Subcutaneous adipose tissue (tissue), 4 donors: ENCODE results near the gene DCP2. TPM values are rescaled to one million over a fixed set of nuclear protein-coding genes. Genes with fewer than 3 reads are reported as not detected.

ENCODE experiments used
- total RNA-seq, 4 donors: library from RNA; depleted of rRNA; stranded (reverse); fragments of >200 nt; gene quantifications; one replicate each; pipeline ENCODE4 v1.1.0, GENCODE V29; 2016
- TF ChIP-seq, protein P1 (sequence below): fragments of 450-650 bp; IDR thresholded peaks from one replicate; pipeline ENCODE4 v1.5.1; 2016; ENCODE audit warnings: low read depth, mild to moderate bottlenecking, control low read depth, antibody characterized with exemption, moderate library complexity

DCP2 gene
- total RNA-seq, 4 donors from 2014 or later: 36.2 to 55.9 (median 36.7) TPM

DNA sequence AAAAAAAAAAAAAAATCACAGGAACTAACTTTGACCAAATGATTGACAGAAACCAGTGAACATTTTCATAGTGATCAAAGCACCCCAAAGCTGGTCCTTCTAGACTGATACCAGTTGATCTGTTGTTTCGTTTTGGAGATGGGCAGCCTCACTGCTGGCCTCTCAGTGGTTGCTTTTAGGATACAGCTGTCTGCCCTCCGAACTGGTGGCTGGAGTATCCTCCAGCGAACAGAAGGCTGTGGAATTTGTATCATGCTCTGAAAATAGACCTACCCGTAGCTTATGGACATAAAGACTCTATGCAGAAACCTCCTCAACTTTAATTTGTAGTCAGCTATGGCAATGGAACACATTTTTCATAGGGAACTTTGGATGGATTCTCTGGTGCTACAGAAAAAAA is 49.0 kb downstream of the DCP2 start:
- TF ChIP-seq, protein P1, sequence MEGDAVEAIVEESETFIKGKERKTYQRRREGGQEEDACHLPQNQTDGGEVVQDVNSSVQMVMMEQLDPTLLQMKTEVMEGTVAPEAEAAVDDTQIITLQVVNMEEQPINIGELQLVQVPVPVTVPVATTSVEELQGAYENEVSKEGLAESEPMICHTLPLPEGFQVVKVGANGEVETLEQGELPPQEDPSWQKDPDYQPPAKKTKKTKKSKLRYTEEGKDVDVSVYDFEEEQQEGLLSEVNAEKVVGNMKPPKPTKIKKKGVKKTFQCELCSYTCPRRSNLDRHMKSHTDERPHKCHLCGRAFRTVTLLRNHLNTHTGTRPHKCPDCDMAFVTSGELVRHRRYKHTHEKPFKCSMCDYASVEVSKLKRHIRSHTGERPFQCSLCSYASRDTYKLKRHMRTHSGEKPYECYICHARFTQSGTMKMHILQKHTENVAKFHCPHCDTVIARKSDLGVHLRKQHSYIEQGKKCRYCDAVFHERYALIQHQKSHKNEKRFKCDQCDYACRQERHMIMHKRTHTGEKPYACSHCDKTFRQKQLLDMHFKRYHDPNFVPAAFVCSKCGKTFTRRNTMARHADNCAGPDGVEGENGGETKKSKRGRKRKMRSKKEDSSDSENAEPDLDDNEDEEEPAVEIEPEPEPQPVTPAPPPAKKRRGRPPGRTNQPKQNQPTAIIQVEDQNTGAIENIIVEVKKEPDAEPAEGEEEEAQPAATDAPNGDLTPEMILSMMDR: no peak

DNA sequence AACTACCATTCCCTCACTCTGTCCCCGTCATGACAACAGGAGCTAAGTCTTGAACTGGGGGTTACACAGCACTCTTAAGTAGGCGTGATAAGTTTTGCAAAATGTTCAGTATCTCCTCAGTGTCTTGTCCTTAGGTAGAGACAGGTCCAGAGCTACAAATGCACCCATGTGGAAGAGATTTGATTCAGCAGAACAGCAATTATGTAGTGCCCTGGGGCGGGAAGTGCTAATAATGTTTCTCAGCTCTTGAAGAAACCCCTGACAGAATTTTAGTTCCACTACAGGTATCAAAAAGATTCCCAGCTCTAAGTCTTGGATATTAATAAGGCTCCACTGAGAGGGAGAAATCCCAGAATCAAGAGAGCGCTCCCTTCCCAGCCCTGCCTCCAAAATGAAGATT is 49.6 kb downstream of the DCP2 start:
- TF ChIP-seq, protein P1: no peak

DNA sequence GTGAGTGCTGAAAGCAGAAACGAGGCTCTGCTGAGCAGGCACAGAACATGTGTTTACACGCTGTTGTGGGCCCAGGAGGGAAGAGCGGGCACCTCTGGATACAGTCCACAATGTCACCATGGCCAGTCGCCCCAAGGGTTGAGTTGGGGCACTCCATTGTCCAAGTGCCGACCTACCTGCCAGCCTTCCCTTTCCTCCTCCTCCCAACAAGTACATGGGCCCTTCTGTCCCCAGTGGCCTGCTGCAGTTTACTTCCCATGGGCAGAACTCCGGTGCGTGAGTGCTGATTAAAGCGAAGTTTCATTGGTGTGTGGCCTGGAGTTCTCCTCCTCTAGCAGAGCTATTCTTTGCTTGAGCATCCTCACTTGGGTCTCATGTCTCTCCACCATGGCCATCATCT is 50.4 kb downstream of the DCP2 start:
- TF ChIP-seq, protein P1: no peak

DNA sequence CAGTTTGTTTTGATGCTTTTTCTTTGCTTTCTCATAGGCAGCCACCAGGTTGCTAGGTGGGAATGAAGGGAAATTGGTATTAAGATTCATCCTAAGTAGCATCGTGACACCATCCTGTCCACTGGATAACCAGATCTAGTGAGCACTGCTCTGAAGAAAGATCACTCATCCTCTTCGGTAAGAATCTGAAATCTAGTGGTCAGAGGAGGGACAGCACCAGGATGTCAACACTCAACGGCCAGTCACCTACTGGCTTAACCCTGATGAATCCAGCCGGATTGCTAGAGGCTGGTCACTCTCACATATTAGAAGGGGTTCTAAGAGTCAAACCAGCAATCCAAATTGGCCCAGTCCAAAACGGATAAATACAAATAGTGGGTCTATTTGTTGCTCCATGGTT is 50.8 kb downstream of the DCP2 start:
- TF ChIP-seq, protein P1: no peak

DNA sequence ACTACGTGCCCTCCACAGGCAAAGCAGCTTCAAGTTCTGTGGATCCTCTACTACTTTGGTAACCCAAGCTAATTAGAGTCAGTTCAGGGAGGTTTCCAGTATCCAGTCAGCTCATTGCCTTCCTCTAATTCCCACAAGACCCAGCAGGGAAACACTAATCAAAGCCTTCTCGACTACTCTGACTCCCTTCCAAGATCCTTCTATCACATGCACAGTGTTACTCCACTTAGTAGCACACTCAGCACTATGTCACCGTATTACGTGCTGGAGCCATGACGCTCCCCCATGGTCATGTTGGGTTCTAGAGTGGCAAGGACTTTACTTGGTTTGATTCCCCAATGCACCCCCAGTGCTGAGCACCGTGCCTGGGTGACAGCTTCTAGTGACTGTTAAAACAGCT is 53.0 kb downstream of the DCP2 start:
- TF ChIP-seq, protein P1: no peak

DNA sequence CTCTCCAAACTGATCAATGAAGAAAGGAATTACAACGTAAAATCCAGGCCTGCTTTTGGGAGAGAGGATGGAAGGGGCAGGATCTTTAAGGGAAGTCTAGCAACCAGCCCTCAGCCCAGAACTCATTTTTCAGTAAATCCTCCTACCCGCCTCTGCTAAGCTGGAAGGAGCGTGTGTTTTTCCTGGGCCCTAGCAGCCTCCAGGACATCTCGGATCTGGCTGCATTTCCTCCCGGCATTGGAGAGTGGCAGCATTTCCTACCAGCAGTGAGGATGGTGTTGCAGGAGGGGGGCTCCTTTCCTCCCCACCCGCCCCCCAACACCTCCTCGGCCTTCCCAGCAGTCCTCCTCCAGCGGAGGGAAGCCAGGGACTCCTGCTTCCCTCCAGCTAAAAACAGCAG is 54.5 kb downstream of the DCP2 start:
- TF ChIP-seq, protein P1: no peak

DNA sequence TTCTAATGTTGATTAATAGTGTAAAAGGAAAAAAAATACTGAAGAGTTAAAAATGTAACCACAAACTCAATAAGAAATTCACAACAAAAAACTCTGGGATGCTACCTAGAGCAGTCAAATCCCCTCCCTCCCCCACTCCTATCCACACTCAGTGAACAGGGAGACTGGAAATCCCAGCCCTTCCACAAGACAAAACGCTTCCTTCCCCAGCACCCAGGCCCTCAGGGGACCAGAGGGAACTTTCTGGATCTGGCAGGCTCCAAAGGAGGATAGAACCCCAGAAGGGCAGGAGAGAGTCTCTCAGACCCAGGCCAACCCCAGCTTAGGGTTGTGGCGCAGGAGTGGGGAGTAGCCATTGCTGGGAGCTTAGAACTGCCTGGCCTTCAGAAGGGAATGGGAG is 55.0 kb downstream of the DCP2 start:
- TF ChIP-seq, protein P1: no peak
